ENCODE measurements around the gene SOCS7.
A peak's percentile ranks its signal among the peaks of the same experiment; 100 is the strongest.

The SOCS7 gene

GRCh38 chr17:38327936-38328335, 23.7 kb upstream of the SOCS7 start:
- no peak for FAIRE-seq
- no peak for DNase-seq (ENCODE audit: insufficient read length)
- no peak for TF ChIP-seq POLR2AphosphoS5 (IDR thresholded peaks at IDR 0.05; ENCODE audit: low read depth, low read length)
- no peak for TF ChIP-seq POLR2A (IDR thresholded peaks at IDR 0.05; ENCODE audit: low read depth, low read length)
- no peak for TF ChIP-seq TAF1 (IDR thresholded peaks at IDR 0.05; ENCODE audit: borderline replicate concordance, low read depth, low read length)

- TF ChIP-seq TAF1 (IDR thresholded peaks at IDR 0.05; ENCODE audit: borderline replicate concordance, low read depth, low read length) = no peak
- TF ChIP-seq POLR2A (IDR thresholded peaks at IDR 0.05; ENCODE audit: low read depth, low read length) = no peak
- TF ChIP-seq POLR2AphosphoS5 (IDR thresholded peaks at IDR 0.05; ENCODE audit: low read depth, low read length) = no peak
- FAIRE-seq (no peak), DNase-seq (ENCODE audit: insufficient read length) (no peak)
Measured at GRCh38 chr17:38328620-38329019, 23.0 kb upstream of the SOCS7 start.

GRCh38 chr17:38329284-38329683, 22.4 kb upstream of the SOCS7 start:
- no peak for DNase-seq (ENCODE audit: insufficient read length)
- TF ChIP-seq POLR2AphosphoS5 (IDR thresholded peaks at IDR 0.05; ENCODE audit: low read depth, low read length) = no peak
- no peak for TF ChIP-seq POLR2A (IDR thresholded peaks at IDR 0.05; ENCODE audit: low read depth, low read length)
- no peak for TF ChIP-seq TAF1 (IDR thresholded peaks at IDR 0.05; ENCODE audit: borderline replicate concordance, low read depth, low read length)
- FAIRE-seq = no peak

GRCh38 chr17:38329808-38330730, 21.6 kb upstream of the SOCS7 start:
- FAIRE-seq = no peak
- TF ChIP-seq POLR2AphosphoS5 (IDR thresholded peaks at IDR 0.05; ENCODE audit: low read depth, low read length) (no peak), POLR2A (IDR thresholded peaks at IDR 0.05; ENCODE audit: low read depth, low read length) (no peak), TAF1 (IDR thresholded peaks at IDR 0.05; ENCODE audit: borderline replicate concordance, low read depth, low read length) (no peak)
- no peak for DNase-seq (ENCODE audit: insufficient read length)

GRCh38 chr17:38330941-38331411, 20.7 kb upstream of the SOCS7 start:
- FAIRE-seq = no peak
- TF ChIP-seq POLR2A (IDR thresholded peaks at IDR 0.05; ENCODE audit: low read depth, low read length) (no peak), POLR2AphosphoS5 (IDR thresholded peaks at IDR 0.05; ENCODE audit: low read depth, low read length) (no peak)
- no peak for DNase-seq (ENCODE audit: insufficient read length)

GRCh38 chr17:38332735-38333134, 18.9 kb upstream of the SOCS7 start:
- no peak for FAIRE-seq
- DNase-seq (ENCODE audit: insufficient read length) = no peak
- TF ChIP-seq POLR2AphosphoS5 (IDR thresholded peaks at IDR 0.05; ENCODE audit: low read depth, low read length) (no peak), TAF1 (IDR thresholded peaks at IDR 0.05; ENCODE audit: borderline replicate concordance, low read depth, low read length) (no peak), POLR2A (IDR thresholded peaks at IDR 0.05; ENCODE audit: low read depth, low read length) (no peak)

GRCh38 chr17:38333635-38334295, 17.9 kb upstream of the SOCS7 start:
- TF ChIP-seq POLR2A (IDR thresholded peaks at IDR 0.05; ENCODE audit: low read depth, low read length) (no peak), TAF1 (IDR thresholded peaks at IDR 0.05; ENCODE audit: borderline replicate concordance, low read depth, low read length) (no peak), POLR2AphosphoS5 (IDR thresholded peaks at IDR 0.05; ENCODE audit: low read depth, low read length) (no peak)
- FAIRE-seq (no peak), DNase-seq (ENCODE audit: insufficient read length) (peak; percentile 52)

- DNase-seq (ENCODE audit: insufficient read length) (no peak), FAIRE-seq (no peak)
- TF ChIP-seq POLR2A (IDR thresholded peaks at IDR 0.05; ENCODE audit: low read depth, low read length) (no peak), POLR2AphosphoS5 (IDR thresholded peaks at IDR 0.05; ENCODE audit: low read depth, low read length) (no peak), TAF1 (IDR thresholded peaks at IDR 0.05; ENCODE audit: borderline replicate concordance, low read depth, low read length) (no peak)
Measured at GRCh38 chr17:38334480-38335364, 16.9 kb upstream of the SOCS7 start.

- FAIRE-seq = no peak
- no peak for DNase-seq (ENCODE audit: insufficient read length)
- TF ChIP-seq POLR2A (IDR thresholded peaks at IDR 0.05; ENCODE audit: low read depth, low read length) (no peak), POLR2AphosphoS5 (IDR thresholded peaks at IDR 0.05; ENCODE audit: low read depth, low read length) (no peak), TAF1 (IDR thresholded peaks at IDR 0.05; ENCODE audit: borderline replicate concordance, low read depth, low read length) (no peak)
Measured at GRCh38 chr17:38336838-38337237, 14.8 kb upstream of the SOCS7 start.

GRCh38 chr17:38338053-38338452, 13.6 kb upstream of the SOCS7 start:
- no peak for FAIRE-seq
- DNase-seq (ENCODE audit: insufficient read length) = no peak
- TF ChIP-seq TAF1 (IDR thresholded peaks at IDR 0.05; ENCODE audit: borderline replicate concordance, low read depth, low read length) (no peak), POLR2AphosphoS5 (IDR thresholded peaks at IDR 0.05; ENCODE audit: low read depth, low read length) (no peak), POLR2A (IDR thresholded peaks at IDR 0.05; ENCODE audit: low read depth, low read length) (no peak)

- FAIRE-seq = no peak
- no peak for TF ChIP-seq TAF1 (IDR thresholded peaks at IDR 0.05; ENCODE audit: borderline replicate concordance, low read depth, low read length)
- no peak for TF ChIP-seq POLR2AphosphoS5 (IDR thresholded peaks at IDR 0.05; ENCODE audit: low read depth, low read length)
- no peak for TF ChIP-seq POLR2A (IDR thresholded peaks at IDR 0.05; ENCODE audit: low read depth, low read length)
- no peak for DNase-seq (ENCODE audit: insufficient read length)
Measured at GRCh38 chr17:38338535-38338934, 13.1 kb upstream of the SOCS7 start.
